Measurements from ENCODE around the gene GSTK1. TPM values are rescaled to one million over a fixed set of nuclear protein-coding genes. Genes with fewer than 3 reads are reported as not detected.

Gene GSTK1
- total RNA-seq, 4 donors from 2014 or later: 97.0 to 180 (median 139) TPM

GRCh38 chr7:143236408-143236990 is 26.7 kb upstream of the GSTK1 start:
- TF ChIP-seq POLR2A (IDR thresholded peaks at IDR 0.05) (no peak), CTCF (IDR thresholded peaks at IDR 0.05) (no peak)
- H3K4me3 ChIP-seq (ENCODE audit: low read depth, poor library complexity, severe bottlenecking): no peak overlapping the region
- DNase-seq (ENCODE audit: low spot score in 2 of 2): no peak
- intact Hi-C loops (cut with DNase I; ENCODE audit: low total_unique reads): loop anchor here (5.0 kb wide), 1 partner anchor 66 kb away; no protein-coding TSS in a partner anchor
- 71 to 96% methylated on average over 3 of the region's 3 CpGs for WGBS, 2 donors

GRCh38 chr7:143237366-143237765 is 25.9 kb upstream of the GSTK1 start:
- intact Hi-C loops (cut with DNase I; ENCODE audit: low total_unique reads): loop anchor here (5.0 kb wide), 1 partner anchor 65 kb away; no protein-coding TSS in a partner anchor
- TF ChIP-seq POLR2A (IDR thresholded peaks at IDR 0.05) (no peak), CTCF (IDR thresholded peaks at IDR 0.05) (no peak)

DNA sequence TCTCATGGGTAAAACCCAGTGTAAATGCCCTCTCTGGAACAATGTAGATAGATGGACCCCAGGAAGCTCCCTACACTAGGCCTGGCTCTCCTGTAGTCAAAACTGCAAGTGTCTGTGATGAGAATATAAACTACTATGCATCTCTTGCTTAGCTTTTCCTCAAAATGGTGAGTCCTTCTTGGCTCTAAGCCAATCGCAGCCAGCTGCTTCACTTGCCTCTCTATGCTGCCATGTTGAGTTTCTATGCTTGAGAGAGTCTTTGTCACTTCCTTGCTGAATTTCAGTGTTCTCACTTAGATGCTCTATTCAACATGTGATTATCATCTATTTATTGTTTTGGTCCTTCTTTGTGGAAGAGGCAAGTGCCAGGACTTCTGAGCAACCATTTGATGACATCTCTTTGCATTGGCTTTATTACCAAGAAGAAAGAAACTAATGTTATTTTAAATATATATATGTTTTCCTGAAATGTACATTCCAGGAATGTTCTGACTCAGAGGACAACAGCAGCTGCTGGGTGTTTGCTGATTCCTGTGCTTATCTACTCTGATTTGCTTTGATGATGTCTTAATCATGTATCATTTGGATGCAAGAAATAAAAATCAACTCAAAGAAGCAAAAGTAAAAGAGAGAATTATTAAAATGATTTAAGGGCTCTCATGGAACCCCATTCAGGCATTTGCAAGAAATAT is 24.8 kb upstream of the GSTK1 start:
- H3K4me3 ChIP-seq (ENCODE audit: low read depth, poor library complexity, severe bottlenecking): no peak overlapping the region
- intact Hi-C loops (cut with DNase I; ENCODE audit: low total_unique reads): loop anchor here (5.0 kb wide), 1 partner anchor 64 kb away; no protein-coding TSS in a partner anchor
- TF ChIP-seq POLR2A (IDR thresholded peaks at IDR 0.05) (no peak), CTCF (IDR thresholded peaks at IDR 0.05) (no peak)
- WGBS, 2 donors: 88 to 100% methylated on average over 1 of the region's 1 CpG
- DNase-seq (ENCODE audit: low spot score in 2 of 2): no peak

More at GRCh38 chr7:143237366-143237765, 25.9 kb upstream of the GSTK1 start:
- no peak for DNase-seq (ENCODE audit: low spot score in 2 of 2)
- H3K4me3 ChIP-seq (ENCODE audit: low read depth, poor library complexity, severe bottlenecking): no peak overlapping the region

- DNase-seq (ENCODE audit: low spot score in 2 of 2): no peak
- intact Hi-C loops (cut with DNase I; ENCODE audit: low total_unique reads): loop anchor here (5.0 kb wide), 1 partner anchor 62 kb away; no protein-coding TSS in a partner anchor
- no peak overlapping the region for H3K4me3 ChIP-seq (ENCODE audit: low read depth, poor library complexity, severe bottlenecking)
- TF ChIP-seq POLR2A (IDR thresholded peaks at IDR 0.05) (no peak), CTCF (IDR thresholded peaks at IDR 0.05) (no peak)
Observed at GRCh38 chr7:143239813-143240212, 23.4 kb upstream of the GSTK1 start.

DNA sequence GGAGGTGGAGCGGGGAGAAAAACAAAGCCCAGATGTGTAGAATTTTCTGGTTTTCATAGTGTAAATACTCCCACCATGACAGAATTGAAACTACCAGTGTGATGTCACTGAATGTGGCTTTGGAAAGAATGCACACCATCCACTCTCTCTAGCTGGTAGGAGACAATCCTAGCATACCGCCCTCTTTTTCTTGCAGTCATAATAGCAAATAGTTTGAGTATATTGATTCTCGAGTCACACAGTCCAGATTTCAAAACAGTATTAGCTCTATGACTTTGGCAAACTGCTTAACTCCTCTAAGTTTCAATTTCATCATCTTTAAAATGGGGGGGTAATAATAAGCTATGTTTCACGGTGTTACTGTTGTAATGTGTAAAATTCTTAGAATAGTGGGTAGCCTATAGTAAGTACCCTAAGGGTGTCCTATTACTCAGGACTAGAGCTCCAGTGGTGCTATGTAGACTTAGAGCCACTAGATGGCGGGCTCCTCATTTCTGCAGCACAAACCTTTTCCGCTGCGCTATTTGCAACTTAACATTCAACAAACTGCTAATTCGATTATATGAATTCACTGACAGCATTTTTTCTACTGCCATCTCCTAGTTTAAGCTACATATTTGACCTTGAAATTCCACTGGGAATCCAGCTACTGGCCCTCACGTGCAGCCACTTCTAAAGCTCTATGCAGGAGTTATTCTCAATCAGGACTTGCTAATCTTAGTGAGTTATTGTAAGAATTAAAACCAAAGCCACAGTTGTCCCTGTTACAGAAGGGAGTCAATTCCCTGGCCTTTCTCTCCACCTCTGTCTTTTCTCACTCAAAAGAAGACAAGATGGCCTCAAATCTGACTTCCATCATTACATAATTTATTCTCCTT is 22.7 kb upstream of the GSTK1 start:
- intact Hi-C loops (cut with DNase I; ENCODE audit: low total_unique reads): no loop called here
- H3K4me3 ChIP-seq (ENCODE audit: low read depth, poor library complexity, severe bottlenecking): no peak overlapping the region
- WGBS, 2 donors: 11 to 17% methylated on average over 9 of the region's 9 CpGs
- TF ChIP-seq POLR2A (IDR thresholded peaks at IDR 0.05): no peak
- peak in 1 of 3 donors; percentile 55 for TF ChIP-seq CTCF (IDR thresholded peaks at IDR 0.05)
- peak; percentile 70 to 91 for DNase-seq (ENCODE audit: low spot score in 2 of 2)

All from lower leg skin (tissue), 4 donors.